Panc1 (cell line): ENCODE results near the gene FAT2.

Experiments
- POLR2AphosphoS5 ChIP-seq: IDR thresholded peaks from 2 replicates; pipeline ENCODE4 v1.6.1; 2012; ENCODE audit warnings: mild to moderate bottlenecking, low read depth, low read length, moderate library complexity
- SIN3A ChIP-seq: IDR thresholded peaks from 2 replicates; pipeline ENCODE4 v1.6.1; 2012; ENCODE audit warnings: low read depth, mild to moderate bottlenecking, low read length, moderate library complexity, borderline replicate concordance; ENCODE audit not compliant: insufficient read depth
- TF ChIP-seq, protein P1 (sequence below): fragments of 450-650 bp; IDR thresholded peaks from 2 replicates; pipeline ENCODE4 v1.5.1; 2017; ENCODE audit warnings: mild to moderate bottlenecking
- TF ChIP-seq, protein P2 (sequence below), 2 experiments: IDR thresholded peaks; 2 replicates each; pipeline ENCODE4 v1.6.1; 2011 to 2012; ENCODE audit warnings: low read depth in 2 of 2, control low read depth in 1 of 2, low read length in 1 of 2, mild to moderate bottlenecking in 1 of 2, moderate library complexity in 1 of 2; ENCODE audit not compliant: insufficient read depth in 1 of 2

DNA sequence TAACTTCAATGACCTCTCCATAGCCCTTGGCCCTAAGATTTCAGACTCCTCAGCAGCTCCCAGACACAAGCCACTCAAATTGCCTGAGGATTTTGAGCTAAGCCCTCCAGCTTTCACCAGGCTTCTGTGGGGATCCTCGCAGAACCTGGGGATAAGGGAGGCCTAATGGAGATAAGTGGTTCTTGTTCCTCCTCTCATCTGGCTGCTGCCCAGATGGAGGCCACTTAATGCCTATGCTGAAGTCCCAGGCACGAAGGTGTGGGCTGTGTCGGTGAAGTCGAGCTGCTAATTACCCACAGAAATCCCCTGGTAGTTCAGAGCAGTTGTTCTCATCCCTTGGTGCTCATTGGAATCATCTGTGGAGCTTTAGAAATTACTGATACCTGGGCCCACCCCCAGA, 10.3 kb upstream of the FAT2 start:
- TF ChIP-seq, protein P1, sequence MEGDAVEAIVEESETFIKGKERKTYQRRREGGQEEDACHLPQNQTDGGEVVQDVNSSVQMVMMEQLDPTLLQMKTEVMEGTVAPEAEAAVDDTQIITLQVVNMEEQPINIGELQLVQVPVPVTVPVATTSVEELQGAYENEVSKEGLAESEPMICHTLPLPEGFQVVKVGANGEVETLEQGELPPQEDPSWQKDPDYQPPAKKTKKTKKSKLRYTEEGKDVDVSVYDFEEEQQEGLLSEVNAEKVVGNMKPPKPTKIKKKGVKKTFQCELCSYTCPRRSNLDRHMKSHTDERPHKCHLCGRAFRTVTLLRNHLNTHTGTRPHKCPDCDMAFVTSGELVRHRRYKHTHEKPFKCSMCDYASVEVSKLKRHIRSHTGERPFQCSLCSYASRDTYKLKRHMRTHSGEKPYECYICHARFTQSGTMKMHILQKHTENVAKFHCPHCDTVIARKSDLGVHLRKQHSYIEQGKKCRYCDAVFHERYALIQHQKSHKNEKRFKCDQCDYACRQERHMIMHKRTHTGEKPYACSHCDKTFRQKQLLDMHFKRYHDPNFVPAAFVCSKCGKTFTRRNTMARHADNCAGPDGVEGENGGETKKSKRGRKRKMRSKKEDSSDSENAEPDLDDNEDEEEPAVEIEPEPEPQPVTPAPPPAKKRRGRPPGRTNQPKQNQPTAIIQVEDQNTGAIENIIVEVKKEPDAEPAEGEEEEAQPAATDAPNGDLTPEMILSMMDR: no peak
- TF ChIP-seq SIN3A (no peak), POLR2AphosphoS5 (no peak)
- TF ChIP-seq, protein P2, sequence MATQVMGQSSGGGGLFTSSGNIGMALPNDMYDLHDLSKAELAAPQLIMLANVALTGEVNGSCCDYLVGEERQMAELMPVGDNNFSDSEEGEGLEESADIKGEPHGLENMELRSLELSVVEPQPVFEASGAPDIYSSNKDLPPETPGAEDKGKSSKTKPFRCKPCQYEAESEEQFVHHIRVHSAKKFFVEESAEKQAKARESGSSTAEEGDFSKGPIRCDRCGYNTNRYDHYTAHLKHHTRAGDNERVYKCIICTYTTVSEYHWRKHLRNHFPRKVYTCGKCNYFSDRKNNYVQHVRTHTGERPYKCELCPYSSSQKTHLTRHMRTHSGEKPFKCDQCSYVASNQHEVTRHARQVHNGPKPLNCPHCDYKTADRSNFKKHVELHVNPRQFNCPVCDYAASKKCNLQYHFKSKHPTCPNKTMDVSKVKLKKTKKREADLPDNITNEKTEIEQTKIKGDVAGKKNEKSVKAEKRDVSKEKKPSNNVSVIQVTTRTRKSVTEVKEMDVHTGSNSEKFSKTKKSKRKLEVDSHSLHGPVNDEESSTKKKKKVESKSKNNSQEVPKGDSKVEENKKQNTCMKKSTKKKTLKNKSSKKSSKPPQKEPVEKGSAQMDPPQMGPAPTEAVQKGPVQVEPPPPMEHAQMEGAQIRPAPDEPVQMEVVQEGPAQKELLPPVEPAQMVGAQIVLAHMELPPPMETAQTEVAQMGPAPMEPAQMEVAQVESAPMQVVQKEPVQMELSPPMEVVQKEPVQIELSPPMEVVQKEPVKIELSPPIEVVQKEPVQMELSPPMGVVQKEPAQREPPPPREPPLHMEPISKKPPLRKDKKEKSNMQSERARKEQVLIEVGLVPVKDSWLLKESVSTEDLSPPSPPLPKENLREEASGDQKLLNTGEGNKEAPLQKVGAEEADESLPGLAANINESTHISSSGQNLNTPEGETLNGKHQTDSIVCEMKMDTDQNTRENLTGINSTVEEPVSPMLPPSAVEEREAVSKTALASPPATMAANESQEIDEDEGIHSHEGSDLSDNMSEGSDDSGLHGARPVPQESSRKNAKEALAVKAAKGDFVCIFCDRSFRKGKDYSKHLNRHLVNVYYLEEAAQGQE (IDR thresholded peaks at IDR 0.05; ENCODE audit: insufficient read depth in 1 of 2, low read depth in 2 of 2, low read length in 1 of 2): no peak
